ENCODE results near the gene HVCN1.

- TF ChIP-seq CTCF (IDR thresholded peaks at IDR 0.05): no peak
- no peak for TF ChIP-seq POLR2A (IDR thresholded peaks at IDR 0.05)
- no peak for TF ChIP-seq POLR2AphosphoS5 (IDR thresholded peaks at IDR 0.05; ENCODE audit: insufficient read depth in 1 of 2, low read depth in 1 of 2)
Measured at GRCh38 chr12:110694330-110694901, 5.5 kb upstream of the HVCN1 start.
